SKM-1 treated with dmso at 0.1 percent for 144 hours (cell line): ENCODE measurements around the gene PKHD1.

Source experiments
- DNase-seq: peaks from one replicate; lab custom pipeline; 2025; ENCODE audit not compliant: unreplicated experiment; lab: John Stamatoyannopoulos, UW

The PKHD1 gene

DNA sequence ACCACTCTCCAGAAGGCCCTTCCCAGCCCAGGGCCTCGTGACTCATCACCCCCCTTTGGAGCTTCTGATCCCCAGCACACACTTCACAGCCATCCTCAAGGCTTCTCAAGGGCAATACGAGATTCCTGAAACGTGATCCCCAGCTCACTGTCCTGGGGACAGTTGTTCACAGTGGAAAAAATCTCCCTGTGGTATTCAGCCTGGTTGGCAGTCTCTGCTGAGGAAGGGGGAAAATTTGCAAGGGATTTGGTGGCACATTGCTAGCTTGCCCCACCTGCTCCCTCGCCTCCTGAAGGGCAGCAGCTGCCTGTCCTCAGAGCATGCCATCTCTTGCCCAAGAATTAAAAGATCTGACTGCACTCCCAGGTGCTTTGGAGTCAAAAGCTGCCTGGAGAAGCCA lies 20.7 kb upstream of the PKHD1 start:
- no peak for DNase-seq

GRCh38 chr6:52106994-52107393 lies 19.6 kb upstream of the PKHD1 start:
- no peak for DNase-seq

DNA sequence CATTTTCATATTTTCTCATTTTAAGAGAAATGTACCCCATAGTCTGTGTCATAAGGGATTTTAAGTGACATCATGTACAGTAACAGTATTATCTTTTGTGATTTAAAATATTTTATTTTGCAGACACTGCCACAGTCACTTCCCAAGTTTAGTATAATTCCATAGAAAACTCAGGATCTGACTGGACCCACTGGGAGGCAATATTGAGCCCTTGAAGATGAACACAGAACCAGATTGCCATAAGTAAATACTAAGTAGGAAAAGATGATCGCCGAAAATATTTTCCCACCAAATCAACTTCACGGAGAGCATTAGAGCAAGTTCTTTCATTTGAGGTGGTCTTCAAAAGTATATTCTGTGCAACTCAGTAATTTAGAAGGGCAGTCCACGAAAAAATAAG lies 17.6 kb upstream of the PKHD1 start:
- no peak for DNase-seq

GRCh38 chr6:52103623-52104022 lies 16.2 kb upstream of the PKHD1 start:
- no peak for DNase-seq

GRCh38 chr6:52102405-52102804 lies 15.0 kb upstream of the PKHD1 start:
- no peak for DNase-seq

GRCh38 chr6:52098721-52099120 lies 11.3 kb upstream of the PKHD1 start:
- no peak for DNase-seq

- peak; percentile 18 for DNase-seq
Measured at GRCh38 chr6:52089758-52090348, 2.4 kb upstream of the PKHD1 start.

DNA sequence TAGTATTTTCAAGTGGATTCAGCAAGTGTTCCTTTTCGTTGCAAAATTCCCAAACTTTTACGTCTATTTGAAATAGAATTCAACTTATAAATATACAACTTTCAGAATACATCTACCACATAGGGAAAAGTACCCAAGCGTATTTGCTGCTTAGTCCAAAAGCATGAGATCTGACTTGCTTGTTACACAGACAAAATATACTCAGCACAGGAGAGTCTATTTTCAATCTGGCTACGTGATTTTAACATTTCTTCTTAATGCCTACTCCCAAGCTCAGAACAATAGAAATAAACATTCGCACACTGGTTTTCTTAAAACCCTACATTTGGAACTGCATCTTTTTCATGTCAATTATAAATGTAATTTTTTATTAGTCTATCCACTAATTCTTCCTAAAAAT lies 672 bp downstream of the PKHD1 start:
- DNase-seq, result no peak

GRCh38 chr6:52081237-52081636 lies 6.2 kb downstream of the PKHD1 start:
- no peak for DNase-seq

DNA sequence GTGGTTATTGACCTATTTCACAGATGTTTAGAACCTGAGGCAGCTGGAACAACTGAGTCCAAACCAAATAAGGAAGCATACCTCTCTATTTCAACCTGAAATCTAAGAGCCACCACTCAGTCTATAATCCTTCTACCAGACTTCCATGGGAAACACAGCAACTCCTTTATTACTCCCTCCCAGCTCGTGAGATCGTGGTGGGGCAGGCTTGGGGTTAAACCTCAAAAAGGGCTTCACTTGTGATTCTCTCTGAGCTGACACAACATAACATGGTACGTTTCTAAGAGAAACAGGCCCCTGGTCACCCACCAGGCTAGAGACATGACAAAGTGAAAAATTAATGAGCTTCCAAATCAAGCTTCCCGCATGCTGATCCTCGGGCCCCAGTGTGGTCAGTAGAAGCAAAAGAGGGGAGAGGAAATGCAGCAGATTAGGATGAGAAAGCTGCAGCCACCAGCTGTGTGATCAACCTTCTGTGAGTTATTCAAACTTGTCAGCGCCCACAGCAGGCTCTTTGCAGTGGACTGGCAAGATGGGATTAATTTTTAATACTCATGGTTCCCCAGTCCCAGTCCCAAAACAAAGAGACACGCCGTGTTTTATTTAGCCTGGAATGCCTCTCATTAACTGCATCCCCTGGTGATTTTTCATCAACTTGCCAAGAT lies 9.3 kb downstream of the PKHD1 start:
- no peak for DNase-seq

DNA sequence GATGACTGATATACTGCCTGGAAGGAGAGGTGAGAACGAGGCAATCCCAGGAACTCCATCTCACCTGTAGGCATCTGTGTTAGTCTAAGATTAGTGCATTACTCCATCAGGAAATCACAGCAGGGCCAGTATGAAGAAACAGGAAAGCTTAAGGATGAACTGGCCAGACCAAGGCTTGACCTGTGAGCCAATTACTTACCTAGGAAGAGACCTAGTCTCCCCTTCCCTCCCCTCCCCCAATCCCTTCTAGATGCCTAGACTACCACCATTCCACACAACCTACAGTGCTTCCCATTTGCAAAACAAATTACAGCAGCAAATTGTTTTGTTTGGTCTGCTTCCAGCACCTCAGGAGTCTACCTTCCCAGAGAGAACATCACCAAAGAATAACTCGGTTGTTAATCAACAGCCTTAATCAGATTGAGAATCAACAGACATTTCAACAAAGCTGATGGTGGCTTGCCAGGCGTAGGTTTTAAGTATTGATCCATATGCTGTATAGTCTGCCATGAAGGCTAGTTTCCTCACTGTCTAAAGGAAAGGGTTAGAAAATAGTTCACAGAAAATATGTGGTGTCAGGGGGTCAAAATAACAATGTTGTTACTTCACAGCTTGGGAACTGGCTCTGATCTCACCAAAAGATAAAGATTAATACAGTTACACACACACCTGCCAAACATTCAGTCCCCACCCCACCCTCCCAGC lies 10.1 kb downstream of the PKHD1 start:
- no peak for DNase-seq

GRCh38 chr6:52076791-52077179 lies 10.6 kb downstream of the PKHD1 start:
- DNase-seq, result no peak

DNA sequence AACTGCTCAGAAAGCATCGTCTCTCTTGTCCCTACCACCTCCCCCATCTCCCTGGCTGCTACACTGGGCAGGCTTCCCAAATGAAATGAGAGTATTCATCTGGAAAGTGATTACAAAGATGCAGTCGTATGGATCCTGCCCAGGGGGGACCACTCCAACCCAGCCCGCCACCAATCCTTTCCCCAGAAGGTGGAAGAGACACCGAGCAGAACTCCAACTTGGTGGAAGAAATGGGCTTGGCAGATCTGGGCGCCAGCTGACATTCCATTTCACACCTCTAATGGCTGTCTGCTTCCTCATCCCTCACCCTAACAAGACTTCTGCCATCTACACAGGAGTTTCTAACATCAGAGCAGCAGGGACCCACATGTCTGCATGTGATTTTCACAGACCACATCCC lies 12.7 kb downstream of the PKHD1 start:
- DNase-seq, result no peak

GRCh38 chr6:52074155-52074554 lies 13.3 kb downstream of the PKHD1 start:
- DNase-seq, result no peak

- DNase-seq, result no peak
Measured at GRCh38 chr6:52065621-52066020, 21.8 kb downstream of the PKHD1 start.

GRCh38 chr6:52063584-52064344 lies 23.6 kb downstream of the PKHD1 start:
- DNase-seq, result peak; percentile 47

- no peak for DNase-seq
Measured at GRCh38 chr6:52061481-52061880, 25.9 kb downstream of the PKHD1 start.

GRCh38 chr6:52059821-52060220 lies 27.6 kb downstream of the PKHD1 start:
- DNase-seq, result no peak

GRCh38 chr6:52055451-52055850 lies 32.0 kb downstream of the PKHD1 start:
- no peak for DNase-seq

GRCh38 chr6:52053038-52053695 lies 34.2 kb downstream of the PKHD1 start:
- no peak for DNase-seq

GRCh38 chr6:52050051-52050405 lies 37.4 kb downstream of the PKHD1 start:
- DNase-seq, result no peak
